ENCODE data around the gene NID1.
A peak's percentile ranks its signal among the peaks of the same experiment; 100 is the strongest.
"Not testable (repeated sequence)": the region's sequence is repeated elsewhere in the genome, so short reads cannot be mapped to it uniquely, and the experiment has no call there.

Gene NID1

GRCh38 chr1:235972311-235972689 is 92.6 kb downstream of the NID1 start:
- no peak for DNase-seq (ENCODE audit: low read depth in 1 of 2, low spot score in 1 of 2)

GRCh38 chr1:235971571-235972310 is 93.1 kb downstream of the NID1 start:
- DNase-seq (ENCODE audit: low read depth in 1 of 2, low spot score in 1 of 2) = peak; percentile 77 to 85

DNA sequence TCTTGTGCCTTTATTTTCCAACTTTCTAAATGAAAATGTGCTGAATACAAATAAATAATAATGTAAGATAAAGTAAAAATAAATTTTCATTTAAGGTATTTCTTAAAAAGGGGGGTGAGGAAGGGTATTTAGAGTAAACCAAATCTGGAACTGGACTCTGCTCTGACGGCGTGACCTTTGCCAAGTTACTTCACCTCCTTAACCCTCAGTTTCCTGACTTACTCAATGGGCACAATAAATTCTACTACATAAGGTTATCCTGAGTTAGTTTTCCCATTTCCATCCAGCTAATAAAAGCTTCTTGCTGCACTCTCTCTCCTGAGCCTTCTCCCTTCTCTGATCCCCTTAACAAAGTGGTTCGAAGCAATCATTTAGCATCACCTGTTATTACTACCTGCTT is 93.9 kb downstream of the NID1 start:
- DNase-seq (ENCODE audit: low read depth in 1 of 2, low spot score in 1 of 2) = no peak

DNA sequence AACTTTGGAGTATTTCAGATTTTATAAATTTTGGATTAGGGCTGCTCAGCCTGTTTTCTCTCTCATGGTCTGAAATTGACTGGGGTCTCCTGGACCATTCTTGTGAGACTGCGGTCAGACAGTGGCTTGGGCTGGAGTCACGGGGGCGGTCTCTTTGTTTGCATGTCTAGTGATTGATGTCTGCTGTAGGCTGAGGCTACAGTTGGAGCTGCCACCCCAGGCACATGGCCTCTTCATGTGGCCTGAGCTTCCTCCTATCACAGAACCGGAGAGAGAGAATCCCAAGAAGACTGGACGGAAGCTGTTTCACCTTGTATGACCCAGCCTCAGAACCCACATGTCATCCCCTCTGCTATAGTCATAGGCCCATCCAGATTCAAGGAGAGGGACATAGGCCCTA is 96.1 kb downstream of the NID1 start:
- no peak for DNase-seq (ENCODE audit: low read depth in 1 of 2, low spot score in 1 of 2)

DNA sequence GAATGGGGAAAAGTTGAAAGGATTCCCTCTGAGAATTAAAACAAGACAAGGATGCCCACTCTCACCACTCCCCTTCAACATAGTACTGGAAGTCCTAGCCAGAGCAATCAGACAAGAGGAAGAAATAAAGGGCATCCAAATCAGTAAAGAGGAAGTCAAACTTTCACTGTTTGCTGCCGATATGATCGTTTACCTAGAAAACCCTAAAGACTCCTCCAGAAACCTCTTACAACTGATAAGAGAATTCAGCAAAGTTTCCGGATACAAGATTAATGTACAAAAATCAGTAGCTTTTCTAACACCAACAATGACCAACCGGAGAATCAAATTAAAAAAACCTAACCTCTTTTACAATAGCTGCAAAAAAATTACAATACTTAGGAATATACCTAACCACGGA is 98.8 kb downstream of the NID1 start:
- DNase-seq (ENCODE audit: low read depth in 1 of 2, low spot score in 1 of 2) = not testable (repeated sequence)

DNA sequence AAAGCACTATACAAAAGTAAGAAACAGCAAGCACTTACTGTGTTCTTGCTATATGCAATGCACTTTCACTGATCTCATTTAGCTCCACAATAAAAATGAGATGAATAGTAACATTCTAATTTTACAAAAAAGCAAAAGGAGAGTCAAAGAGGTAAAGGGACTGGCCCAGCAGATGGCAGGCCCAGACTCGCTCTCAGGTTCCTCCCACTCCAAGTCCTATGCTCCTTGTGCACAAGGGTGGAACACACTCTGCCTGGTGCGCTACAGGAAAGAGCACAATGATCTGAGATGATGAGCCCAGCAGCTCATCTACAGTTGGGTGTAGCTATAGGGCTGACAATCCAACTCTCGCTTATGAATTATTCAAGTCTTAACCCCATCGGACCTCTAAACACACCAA is 104.1 kb downstream of the NID1 start:
- DNase-seq (ENCODE audit: low read depth in 1 of 2, low spot score in 1 of 2) = no peak

- DNase-seq (ENCODE audit: low read depth in 1 of 2, low spot score in 1 of 2) = no peak
These were observed 106.9 kb downstream of the NID1 start for GRCh38 chr1:235958021-235958420.

DNA sequence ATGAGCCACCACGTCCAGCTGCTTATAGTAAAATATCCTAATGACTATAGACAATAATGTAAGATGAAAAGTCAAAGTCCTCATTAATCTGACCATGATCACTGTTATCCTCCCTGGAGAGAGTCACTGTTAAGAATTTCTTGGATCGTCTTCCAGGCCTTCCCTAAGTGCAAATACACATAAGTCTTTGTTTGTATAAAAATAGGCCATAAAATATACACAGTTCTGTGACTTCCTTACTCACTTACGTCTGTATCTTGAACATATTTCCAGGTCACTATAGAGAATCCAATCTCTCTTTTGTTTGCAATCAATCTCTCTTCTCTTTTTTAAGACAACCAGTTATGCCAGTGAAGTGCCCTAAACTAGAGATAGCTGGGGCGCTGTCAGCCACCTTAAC is 109.1 kb downstream of the NID1 start:
- no peak for DNase-seq (ENCODE audit: low read depth in 1 of 2, low spot score in 1 of 2)

DNA sequence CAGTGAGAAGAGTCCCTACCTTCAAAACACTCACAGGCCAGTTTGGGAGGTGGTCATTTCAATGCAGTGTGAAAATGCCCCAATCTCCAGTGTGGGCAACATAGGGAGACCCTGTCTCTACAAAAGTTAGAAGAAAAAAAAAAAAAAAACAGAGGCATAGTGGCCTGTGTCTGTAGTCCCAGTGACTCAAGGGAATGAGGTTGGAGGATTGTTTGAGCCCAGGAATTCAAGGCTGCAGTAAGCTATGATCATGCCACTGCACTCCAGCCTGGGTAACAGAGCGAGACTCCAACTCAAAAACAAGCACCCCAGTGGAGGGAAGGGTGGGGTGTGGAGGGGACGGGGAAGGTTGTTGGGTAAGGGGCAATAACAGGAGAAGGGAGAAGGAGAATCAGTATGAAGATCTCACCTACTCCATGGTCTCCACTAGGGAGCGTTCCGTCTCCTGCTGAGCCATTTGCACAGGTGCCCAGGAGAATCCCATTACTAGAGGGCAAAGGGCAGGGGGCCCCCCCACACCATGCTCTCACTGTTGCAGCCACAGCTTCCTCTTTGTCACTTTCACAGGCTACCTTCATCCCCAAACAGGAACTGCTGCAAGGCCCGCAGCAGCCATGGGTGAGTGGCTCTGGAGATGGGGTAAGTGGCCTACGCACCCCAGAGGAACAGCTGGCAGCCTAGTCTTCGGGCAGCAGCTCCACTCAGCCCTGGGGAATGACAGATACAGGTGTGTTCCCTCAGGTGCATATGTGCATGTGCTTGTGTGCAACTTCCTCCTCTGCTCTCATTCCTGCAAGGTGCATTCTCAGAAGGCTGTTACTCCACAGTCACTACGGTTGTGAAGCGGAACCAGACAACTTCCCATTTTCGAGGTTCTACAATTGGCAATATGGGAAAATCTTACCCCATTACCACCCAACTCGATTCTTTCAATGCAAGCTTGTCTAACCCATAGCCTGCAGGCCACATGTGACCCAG is 110.3 kb downstream of the NID1 start:
- no peak for DNase-seq (ENCODE audit: low read depth in 1 of 2, low spot score in 1 of 2)

DNA sequence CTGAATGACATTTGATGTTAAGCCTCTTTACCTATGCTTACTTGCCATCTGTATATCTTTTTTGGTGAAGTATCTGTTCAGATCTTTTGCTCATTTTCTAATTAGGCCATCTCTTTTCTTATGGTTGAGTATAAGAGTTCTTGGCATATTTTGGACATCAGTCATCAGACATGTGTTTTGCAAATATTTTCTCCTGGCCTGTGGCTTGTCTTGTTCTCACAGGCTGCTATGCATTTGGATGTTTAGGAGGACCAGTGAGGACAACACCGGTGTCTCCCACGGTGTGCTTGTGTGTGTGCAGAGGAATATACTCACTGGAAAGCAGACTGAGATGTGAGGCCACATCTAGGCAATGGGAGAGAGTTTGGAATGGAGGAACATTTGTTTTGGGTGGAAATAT is 111.1 kb downstream of the NID1 start:
- DNase-seq (ENCODE audit: low read depth in 1 of 2, low spot score in 1 of 2) = no peak

DNA sequence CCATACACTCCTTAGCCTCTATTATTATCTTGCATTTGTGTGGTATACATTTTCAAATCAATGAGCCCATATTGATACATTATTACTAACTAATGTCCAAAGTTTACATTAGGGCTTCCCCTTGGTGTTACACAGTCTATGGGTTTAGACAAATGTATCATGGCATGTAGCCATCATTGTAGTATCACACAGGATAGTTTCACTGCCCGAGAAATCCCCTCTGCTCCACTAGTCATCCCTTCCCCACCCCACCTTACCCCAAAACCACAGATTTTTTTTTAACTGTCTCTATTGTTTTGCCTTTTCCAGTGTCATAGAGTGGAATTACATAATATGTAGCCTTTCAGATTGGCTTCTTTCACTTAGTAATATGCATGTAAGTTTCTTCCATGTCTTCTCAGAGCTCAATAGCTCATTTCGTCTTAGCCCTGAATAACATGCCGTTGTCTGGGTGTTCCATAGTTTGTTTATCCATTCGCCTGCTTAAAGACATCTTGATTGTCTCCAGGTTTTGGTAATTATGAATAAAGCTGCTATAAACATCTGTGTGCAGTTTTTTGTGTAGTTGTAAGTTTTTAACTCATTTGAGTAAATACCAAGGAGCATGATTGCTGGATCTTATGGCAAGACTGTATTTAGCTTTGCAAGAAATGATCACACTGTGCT is 111.8 kb downstream of the NID1 start:
- peak in 1 of 2 donors; percentile 41 for DNase-seq (ENCODE audit: low read depth in 1 of 2, low spot score in 1 of 2)

- DNase-seq (ENCODE audit: low read depth in 1 of 2, low spot score in 1 of 2) = no peak
These were observed 113.2 kb downstream of the NID1 start for GRCh38 chr1:235951661-235952060.

GRCh38 chr1:235950318-235950717 is 114.6 kb downstream of the NID1 start:
- DNase-seq (ENCODE audit: low read depth in 1 of 2, low spot score in 1 of 2) = no peak

- DNase-seq (ENCODE audit: low read depth in 1 of 2, low spot score in 1 of 2) = no peak
These were observed 116.0 kb downstream of the NID1 start for GRCh38 chr1:235948774-235949427.

DNA sequence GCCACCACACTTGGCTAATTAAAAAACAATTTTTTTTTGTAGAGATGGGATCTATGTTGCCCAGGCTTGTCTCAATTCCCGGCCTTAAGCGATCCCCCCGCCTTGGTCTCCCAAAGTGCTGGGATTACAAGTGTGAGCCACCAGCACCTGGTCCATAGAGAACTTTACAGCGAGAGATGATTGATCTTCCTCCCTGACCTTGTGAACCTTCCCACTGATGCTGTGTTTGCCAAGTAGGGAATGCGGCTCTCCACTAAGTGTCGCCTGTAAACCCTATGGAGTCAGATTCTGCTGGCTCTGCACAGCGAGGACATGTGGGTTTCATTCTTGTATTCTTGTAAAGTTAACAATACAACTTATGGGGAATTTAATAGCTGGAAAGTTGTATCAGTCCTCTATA is 116.9 kb downstream of the NID1 start:
- no peak for DNase-seq (ENCODE audit: low read depth in 1 of 2, low spot score in 1 of 2)

DNA sequence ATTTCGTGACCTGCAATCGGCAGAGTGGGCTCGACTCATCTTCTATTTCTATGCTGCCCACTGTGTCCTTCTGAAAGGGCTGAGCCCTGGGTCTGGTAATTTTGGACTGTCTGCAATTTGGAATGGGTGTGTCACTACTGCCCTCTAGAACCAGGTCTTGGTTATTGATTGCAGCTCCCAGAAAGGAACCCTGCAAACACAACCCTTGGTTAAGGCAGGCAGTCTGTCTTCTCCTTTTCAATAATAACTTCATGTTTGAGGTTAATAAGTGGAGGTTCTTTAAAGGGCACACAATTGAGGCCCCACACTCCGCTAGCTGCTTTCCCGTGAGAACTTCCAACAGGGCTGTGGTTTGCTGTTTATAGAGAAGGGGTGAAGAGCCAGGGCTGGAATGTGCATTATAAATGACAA is 118.3 kb downstream of the NID1 start:
- no peak for DNase-seq (ENCODE audit: low read depth in 1 of 2, low spot score in 1 of 2)

- DNase-seq (ENCODE audit: low read depth in 1 of 2, low spot score in 1 of 2) = no peak
These were observed 118.9 kb downstream of the NID1 start for GRCh38 chr1:235945775-235946570.

DNA sequence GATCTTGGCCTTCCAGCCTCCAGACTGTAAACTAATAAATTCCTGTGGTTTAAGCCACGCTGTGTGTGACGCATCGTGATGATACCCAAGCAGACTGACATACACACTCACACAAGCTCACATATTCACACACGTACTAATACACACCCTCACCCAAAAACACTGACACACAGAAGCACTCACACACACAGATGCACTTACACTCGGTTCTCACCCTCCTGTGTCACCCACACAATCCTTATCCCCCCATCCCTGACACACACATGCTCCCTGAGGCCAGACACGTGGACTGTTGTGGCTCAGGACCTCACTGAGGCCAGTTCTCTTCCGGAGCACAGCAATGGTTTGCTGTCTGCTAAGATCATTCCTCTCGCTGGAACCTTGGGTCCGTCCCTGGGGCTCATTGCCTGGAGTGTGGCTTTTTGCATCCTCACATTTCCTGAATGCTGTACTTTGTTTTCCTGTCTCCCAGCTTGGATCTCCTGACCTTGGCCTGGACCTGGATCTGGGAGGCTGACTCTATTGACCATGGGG is 121.2 kb downstream of the NID1 start:
- no peak for DNase-seq (ENCODE audit: low read depth in 1 of 2, low spot score in 1 of 2)

GRCh38 chr1:235942979-235943575 is 121.8 kb downstream of the NID1 start:
- DNase-seq (ENCODE audit: low read depth in 1 of 2, low spot score in 1 of 2) = no peak

GRCh38 chr1:235942625-235942934 is 122.3 kb downstream of the NID1 start:
- DNase-seq (ENCODE audit: low read depth in 1 of 2, low spot score in 1 of 2) = no peak
